Cardiac fibroblast (primary cell): ENCODE data around the gene SSX2B.
"Not testable (repeated sequence)": the region's sequence is repeated elsewhere in the genome, so short reads cannot be mapped to it uniquely, and the experiment has no call there.

Experiments used
- DNase-seq, 2 donors: peaks; one replicate each; pipeline versions ENCODE4 v3.0.0 to v3.0.0-alpha.2; 2010; ENCODE audit warnings: low read depth in 2 of 2
- H3K4me3 ChIP-seq, 2 donors: replicated peaks in 1 of 2; 1 replicate in 1 of 2; 2 replicates in 1 of 2; pipeline ENCODE4 v1.5.1; 2011; ENCODE audit warnings: low read depth in 2 of 2, low read length in 2 of 2, mild to moderate bottlenecking in 2 of 2, moderate library complexity in 1 of 2

Gene SSX2B, protein sequence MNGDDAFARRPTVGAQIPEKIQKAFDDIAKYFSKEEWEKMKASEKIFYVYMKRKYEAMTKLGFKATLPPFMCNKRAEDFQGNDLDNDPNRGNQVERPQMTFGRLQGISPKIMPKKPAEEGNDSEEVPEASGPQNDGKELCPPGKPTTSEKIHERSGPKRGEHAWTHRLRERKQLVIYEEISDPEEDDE

DNA sequence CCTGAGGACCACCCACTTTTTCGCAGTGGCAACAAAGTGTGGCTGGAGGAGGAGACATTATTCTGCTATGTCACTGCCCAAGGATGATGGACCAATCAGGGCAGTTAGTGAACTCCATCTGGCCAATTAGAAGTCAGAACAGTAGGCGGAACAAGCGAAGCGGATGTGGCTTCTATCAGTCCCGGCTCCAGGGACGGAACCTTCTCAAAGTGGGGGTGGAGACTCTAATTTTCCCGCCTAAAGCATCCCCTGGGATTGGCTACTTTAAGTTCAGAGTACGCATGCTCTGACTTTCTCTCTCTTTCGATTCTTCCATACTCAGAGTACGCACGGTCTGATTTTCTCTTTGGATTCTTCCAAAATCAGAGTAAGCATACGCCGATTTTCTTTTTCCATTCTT is at the start of gene SSX2B:
Gene SSX2B (plus strand): TSS at position 301 of the 400 bp plus-strand sequence. CDS start 1,429 bp downstream, outside the sequence.
- DNase-seq, H3K4me3 ChIP-seq: not testable (repeated sequence)

DNA sequence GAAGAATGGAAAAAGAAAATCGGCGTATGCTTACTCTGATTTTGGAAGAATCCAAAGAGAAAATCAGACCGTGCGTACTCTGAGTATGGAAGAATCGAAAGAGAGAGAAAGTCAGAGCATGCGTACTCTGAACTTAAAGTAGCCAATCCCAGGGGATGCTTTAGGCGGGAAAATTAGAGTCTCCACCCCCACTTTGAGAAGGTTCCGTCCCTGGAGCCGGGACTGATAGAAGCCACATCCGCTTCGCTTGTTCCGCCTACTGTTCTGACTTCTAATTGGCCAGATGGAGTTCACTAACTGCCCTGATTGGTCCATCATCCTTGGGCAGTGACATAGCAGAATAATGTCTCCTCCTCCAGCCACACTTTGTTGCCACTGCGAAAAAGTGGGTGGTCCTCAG is 44.0 kb upstream of the SSX2B start, which contains the start of gene SSX2:
Gene SSX2 (minus strand): TSS at position 101 of the 400 bp plus-strand sequence. CDS start 1,429 bp downstream, outside the sequence.
- DNase-seq, H3K4me3 ChIP-seq: not testable (repeated sequence)

DNA sequence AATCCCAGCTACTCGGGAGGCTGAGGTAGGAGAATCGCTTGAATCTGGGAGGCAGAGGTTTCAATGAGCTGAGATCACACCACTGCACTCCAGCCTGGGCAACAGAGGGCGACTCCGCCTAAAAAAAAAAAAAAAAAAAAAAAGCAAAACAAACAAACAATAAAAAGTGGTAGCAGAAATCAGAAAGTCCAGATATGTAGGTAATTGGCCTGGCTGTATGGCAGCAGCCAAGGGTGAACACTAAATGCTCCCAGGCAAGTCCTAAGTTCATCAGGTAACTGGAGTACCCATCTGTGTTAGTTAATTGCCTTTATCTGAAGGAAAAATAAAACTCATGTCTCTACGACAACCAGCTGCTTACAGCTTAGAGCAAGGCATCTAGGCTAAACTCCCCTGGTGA is 14.9 kb downstream of the SSX2B start:
- H3K4me3 ChIP-seq, DNase-seq: not testable (repeated sequence)

DNA sequence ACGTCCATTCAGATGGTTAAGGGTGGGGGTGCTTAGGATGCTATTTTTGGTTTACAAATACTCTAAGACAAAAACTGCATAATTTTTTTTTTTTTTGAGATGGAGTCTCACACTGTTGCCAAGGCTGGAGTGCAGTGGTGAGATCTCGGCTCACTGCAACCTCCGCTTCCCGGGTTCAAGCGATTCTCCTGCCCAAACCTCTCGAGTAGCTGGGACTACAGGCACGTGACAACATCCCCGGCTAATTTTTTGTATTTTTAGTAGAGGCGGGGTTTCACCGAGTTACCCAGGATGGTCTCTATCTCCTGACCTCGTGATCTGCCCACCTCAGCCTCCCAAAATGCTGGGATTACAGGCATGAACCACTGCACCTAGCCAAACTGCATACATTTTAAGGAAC is 22.5 kb downstream of the SSX2B start:
- DNase-seq, H3K4me3 ChIP-seq: not testable (repeated sequence)

DNA sequence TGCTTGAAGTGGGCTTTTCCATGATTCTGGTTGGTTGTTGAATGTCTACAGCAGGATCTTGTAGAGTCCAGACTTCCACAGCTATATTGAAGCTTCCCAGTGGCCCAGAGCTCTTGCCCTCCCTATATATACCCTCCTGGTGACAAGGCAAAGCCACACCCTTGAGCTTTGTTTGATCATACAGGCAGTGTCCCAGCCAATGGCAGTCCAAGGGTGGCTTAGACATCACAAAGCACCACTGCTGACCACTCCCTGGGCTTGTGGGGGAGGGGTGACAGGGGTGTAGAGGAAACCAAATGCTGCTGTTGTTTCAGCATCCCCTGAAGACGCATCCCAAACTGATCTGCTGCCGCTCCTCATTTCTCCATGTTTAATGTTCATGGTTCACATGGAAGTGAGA is 46.3 kb downstream of the SSX2B start, which contains the start of gene SPANXN5:
Gene SPANXN5 (minus strand): TSS at position 101 of the 400 bp plus-strand sequence. CDS start 79 bp downstream, at position 22.
- not testable (repeated sequence) for H3K4me3 ChIP-seq, DNase-seq

DNA sequence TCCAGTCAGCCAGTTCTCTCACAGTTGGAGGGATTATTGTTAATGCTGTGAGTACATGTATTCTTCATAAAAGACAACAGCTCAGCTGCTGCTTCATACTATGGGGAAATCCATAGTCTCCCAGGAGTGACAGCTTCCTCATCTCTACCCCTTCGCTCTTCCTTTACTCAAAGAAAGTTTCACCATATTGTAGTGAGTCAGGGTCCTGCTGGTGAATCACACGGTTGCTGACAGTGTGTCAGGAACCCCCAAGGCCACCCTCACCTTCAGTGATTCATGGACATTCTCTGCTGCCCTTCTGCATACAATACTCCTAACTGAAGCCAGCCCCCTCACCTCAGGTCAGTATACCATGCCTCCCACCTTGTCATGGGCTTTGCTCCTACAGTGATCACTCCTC is 53.8 kb downstream of the SSX2B start:
- DNase-seq, H3K4me3 ChIP-seq: not testable (repeated sequence)
